ENCODE results near the gene AGPS.
"Not testable (repeated sequence)": the region's sequence is repeated elsewhere in the genome, so short reads cannot be mapped to it uniquely, and the experiment has no call there.

The AGPS gene
- 84.8 to 87.4 reads per million in 2 donors for total RNA-seq

- DNase-seq: peak; percentile 61
These were observed at the start of gene AGPS for GRCh38 chr2:177392373-177393202. AGPS (plus strand) TSS chr2:177392773; CDS start chr2:177392790, 17 bp downstream.

DNA sequence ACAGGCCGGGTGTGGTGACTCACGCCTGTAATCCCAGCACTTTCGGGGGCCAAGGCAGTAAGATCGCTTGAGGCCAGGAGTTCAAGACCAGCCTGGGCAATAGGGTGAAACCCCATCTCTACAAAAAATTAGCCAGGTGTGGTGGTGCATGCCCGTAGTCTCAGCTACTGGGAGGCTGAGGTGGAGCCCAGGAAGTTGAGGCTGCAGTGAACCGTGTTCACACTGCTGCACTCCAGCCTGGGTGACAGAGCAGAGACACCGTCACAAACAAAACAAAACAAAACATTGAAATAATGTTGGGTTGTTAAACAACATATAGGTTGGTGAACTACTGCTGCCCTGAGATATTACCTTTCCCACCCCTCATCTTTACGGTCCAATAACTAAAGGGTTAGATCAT lies 48.8 kb upstream of the AGPS start:
- DNase-seq: no peak

- DNase-seq: no peak
These were observed 48.3 kb upstream of the AGPS start for GRCh38 chr2:177344316-177344715.

DNA sequence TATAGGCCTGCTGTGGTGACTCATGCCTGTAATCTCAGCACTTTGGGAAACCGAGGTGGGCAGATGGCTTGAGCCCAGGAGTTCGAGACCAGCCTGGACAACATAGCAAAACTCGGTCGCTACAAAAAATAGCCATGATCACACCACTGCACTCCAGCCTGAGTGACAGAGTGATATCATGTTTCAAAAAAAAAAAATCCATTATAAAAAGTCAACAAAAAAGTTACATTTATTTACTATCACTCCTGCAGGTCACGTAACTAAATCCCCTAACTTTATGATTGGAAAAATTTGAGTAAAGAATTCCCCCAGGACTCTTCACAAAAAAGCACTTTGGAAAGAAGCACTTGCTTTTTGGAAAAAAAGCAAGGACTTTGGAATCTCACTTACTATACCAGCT lies 46.4 kb upstream of the AGPS start:
- DNase-seq: no peak

DNA sequence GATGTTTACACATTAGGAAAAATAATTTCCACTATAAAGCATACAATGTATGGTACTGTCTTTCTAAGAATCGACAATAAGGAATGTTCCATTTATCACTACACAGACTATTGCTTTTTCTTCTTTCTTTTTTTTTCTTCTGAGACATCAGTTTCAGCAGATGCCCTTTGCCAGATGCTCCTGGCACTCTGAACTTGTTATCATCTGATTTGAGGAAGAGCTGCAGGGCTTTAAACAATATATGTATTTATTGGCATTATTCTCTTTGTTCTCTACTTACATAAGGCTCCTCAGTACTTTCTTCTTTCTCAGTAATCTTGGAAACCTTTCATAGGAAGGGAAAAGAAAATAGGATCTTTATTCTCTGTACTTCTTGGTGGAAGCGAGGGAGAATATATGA lies 45.0 kb upstream of the AGPS start:
- no peak for DNase-seq

DNA sequence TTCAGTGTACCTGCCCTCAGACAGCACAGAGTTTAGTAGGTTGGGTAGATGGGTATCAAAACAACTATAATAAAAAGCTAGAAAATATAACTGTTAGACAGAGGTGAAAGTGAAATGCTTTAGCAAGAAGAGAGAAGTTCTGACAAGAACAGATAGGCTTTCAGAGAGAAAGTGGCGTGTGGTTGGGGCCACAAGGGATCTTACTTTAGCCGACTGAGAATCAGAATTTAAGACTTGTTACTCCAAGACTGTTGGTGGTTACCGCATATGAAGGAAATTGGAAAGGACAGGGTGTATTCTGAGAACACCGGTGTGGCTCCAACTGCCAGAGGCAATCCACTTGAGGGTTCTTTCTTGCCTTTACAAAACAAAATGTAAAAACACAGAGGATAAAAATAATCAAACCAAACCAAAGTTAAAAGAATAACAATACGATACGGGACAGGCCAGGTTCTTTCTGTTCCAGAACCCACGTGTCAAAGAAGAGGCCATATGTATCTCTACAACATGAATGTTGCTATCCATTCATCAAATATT lies 44.4 kb upstream of the AGPS start:
- no peak for DNase-seq

DNA sequence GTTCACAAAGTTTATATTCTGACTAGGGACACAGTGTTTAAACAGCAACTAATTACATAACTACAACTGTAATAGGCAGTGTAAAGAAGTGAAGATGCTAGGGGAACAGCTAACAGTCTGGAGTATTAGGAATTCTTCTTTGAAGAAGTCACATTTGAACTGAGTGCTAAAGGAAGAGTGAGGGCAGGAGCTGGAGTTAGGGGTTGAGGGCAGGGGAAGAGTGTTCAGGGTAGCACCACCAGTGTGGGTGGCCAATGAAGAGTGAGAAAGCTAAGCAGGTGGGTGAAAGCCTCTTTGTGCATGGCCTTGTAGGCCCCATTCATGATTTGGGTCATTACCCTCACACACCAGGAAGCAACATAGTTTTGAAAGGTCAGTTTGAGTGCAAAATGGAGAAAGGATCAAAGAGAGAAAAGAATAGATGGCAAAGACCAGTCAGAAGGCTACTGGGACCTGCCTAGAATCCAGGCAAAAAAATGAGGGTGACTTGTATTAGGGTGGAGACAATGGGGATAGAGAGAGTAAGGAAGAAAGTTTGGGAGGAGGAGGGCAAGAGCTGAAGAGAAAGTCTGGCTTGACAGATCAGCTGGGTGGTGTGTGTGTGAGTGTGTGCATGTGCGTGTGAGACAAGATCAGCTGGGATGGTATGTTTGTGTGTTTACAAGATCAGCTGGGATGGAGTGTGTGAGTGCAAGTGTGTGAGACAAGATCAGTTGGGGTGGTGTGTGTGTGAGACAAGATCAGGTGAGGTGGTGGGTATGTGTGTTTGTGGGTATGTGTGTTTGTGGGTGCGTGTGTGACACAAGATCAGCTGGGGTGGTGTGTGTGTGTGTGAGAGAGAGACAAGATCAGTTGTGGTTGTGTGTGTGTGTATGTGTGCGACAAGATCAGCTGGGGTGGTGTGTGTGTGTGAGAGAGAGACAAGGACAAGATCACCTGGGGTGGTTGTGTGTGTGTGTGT lies 43.6 kb upstream of the AGPS start:
- no peak for DNase-seq

- not testable (repeated sequence) for DNase-seq
These were observed 41.9 kb upstream of the AGPS start for GRCh38 chr2:177350624-177351023.

DNA sequence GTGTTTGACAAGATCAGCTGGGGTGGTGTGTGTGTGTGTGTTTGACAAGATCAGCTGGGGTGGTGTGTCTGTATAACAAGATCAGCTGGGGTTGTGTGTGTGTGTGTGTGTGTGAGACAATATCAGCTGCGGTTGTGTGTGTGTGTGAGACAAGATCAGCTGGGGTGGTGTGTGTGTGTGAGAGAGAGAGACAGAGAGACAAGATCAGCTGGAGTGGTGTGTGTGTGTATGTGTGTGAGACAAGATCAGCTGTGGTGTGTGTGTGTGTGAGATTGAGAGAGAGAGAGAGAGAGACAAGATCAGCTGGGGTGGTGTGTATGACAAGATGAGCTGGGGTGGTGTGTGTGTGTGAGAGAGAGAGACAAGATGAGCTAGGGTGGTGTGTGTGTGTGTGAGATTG lies 41.5 kb upstream of the AGPS start:
- DNase-seq: not testable (repeated sequence)

DNA sequence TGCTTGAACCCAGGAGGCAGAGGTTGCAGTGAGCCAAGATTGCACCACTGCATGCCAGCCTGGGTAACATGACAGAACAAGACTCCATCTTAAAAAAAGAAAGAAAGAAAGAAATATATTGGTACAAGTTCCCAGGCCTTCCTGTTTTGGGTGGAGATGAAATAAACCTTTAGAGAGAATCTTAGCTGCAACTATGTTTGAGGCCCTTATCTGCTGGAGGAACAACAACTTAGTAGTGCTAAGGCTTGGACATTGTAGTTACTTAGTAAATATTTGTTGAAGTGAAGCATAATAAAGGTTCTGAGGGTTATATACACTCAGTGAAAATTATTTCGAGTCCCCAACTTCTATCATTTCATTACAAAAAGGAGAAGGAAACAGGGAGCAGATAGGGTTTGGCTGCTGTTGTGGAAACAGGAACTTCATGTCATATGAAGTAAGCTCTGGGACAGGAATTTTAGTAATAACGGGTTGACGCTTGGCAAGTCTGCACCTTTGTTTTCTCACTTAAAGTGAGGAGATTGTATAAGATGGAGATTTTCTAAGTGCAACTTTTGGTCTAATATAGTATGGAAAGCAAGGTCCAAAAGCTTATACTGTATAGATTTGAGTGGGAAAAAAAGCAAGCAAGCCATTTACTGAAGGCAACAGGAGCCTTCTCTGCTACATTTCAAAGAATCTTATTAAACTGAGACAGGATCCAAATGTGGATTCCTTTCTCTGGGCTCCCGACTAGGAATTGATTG lies 40.0 kb upstream of the AGPS start:
- DNase-seq: no peak

GRCh38 chr2:177353187-177353478 lies 39.4 kb upstream of the AGPS start:
- no peak for DNase-seq

DNA sequence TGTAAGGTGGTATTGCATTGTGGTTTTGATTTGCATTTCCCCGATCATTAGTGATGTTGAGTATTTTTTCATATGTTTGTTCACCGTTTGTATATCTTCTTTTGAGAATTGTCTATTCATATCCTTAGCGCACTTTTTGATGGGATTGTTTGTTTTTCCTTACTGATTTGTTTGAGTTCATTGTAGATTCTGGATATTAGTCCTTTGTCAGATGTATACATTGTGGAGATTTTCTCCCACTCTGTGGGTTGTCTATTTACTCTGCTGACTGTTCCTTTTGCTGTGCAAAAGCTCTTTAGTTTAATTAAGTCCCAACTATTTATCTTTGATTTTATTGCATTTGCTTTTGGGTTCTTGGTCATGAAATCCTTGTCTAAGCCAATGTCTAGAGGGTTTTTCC lies 38.0 kb upstream of the AGPS start:
- not testable (repeated sequence) for DNase-seq

GRCh38 chr2:177355874-177356273 lies 36.7 kb upstream of the AGPS start:
- no peak for DNase-seq

GRCh38 chr2:177359836-177360595 lies 32.6 kb upstream of the AGPS start:
- DNase-seq: no peak

GRCh38 chr2:177362499-177362898 lies 30.1 kb upstream of the AGPS start:
- DNase-seq: no peak

GRCh38 chr2:177363332-177363731 lies 29.2 kb upstream of the AGPS start:
- no peak for DNase-seq

DNA sequence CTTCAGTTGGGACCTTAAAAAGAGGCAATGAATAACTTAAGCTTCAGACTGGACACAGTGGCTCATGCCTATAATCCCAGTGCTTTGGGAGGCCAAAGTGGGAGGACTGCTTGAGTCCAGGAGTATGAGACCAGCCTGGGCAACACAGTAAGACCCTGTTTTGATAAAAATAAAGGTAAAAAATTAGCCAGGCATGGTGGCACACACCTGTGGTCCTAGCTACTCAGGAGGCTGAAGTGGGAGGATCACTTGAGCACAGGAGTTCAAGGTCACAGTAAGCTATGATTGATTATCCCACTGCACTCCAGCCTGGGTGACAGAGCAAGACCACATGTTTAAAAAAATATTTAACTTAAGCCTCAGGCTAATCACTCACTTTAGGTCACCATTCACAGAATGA lies 26.8 kb upstream of the AGPS start:
- not testable (repeated sequence) for DNase-seq

- DNase-seq: not testable (repeated sequence)
These were observed 24.6 kb upstream of the AGPS start for GRCh38 chr2:177368023-177368422.

GRCh38 chr2:177379354-177379753 lies 13.2 kb upstream of the AGPS start:
- no peak for DNase-seq

GRCh38 chr2:177380181-177380580 lies 12.4 kb upstream of the AGPS start:
- no peak for DNase-seq

DNA sequence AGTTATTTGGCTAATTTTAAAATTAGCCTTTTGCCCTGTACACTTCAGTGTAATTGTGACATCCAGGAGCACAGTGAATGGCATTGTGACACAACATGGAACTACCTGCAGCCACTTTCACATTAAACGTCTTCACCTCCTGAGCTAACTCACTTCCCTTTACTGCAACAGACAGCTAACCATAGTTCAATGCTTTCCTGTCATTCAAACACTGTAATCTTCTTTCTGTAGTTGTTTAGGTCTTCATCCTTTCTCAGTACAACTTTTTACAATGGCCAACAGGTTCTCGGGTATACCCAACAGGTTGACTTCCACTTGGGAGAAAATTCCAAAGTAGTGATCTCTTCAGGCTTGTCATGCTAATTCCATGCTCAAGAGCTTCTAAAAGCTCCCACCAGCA lies 8.6 kb upstream of the AGPS start:
- no peak for DNase-seq

GRCh38 chr2:177385151-177385550 lies 7.4 kb upstream of the AGPS start:
- DNase-seq: no peak
